ENCODE results near the gene POU3F4. TPM values are rescaled to one million over a fixed set of nuclear protein-coding genes. Genes with fewer than 3 reads are reported as not detected.
A peak's percentile ranks its signal among the peaks of the same experiment; 100 is the strongest.

Gene POU3F4
- total RNA-seq, 1 experiment from 2014 or later: not detected

DNA sequence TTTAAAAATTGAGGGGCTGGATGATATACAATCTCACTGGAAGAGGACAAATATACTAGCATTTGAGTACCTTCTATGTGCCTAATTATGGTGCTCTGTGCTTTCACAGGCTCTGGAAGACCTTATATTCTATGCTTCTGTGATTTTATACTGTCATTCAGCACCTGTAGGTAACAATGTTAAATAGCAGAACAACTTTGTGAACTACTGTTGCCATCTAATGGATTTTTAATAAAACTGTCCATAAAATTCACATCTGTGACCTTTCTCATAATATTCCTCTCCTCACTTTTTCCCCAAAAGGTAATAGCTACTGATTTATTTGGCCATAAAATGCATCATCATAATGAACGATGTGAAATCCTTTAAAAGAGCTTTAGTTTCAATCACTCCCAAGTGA lies 21.9 kb downstream of the POU3F4 start:
- Histone ChIP-seq H3F3A (ENCODE audit: low read length, unreplicated experiment) (no peaks in the 10 kb centered on the region), H3K27ac (ENCODE audit: low read length) (no peak overlapping the region), H3K9me2 (replicated peaks; ENCODE audit: low read length) (no peaks in the 10 kb centered on the region), H3K79me2 (ENCODE audit: low read length) (no peaks in the 10 kb centered on the region), H3K9me3 (ENCODE audit: low read length) (no peaks in the 10 kb centered on the region), H4K20me1 (ENCODE audit: low read length) (no peaks in the 10 kb centered on the region), H3K9ac (ENCODE audit: low read length) (no peak overlapping the region), H3K27me3 (ENCODE audit: low read length) (peaks cover 3% of the 10 kb centered on the region; the same call in 1 of the 2 replicates), H3K4me3 (ENCODE audit: low read length) (no peak overlapping the region), H3K4me1 (ENCODE audit: insufficient read depth, low read length) (no peaks in the 10 kb centered on the region), H3K36me3 (ENCODE audit: low read depth, low read length) (no peaks in the 10 kb centered on the region), H2AFZ (ENCODE audit: low read length) (no peak overlapping the region), H3K4me2 (ENCODE audit: low read length) (no peak overlapping the region)
- TF ChIP-seq EZH2 (IDR thresholded peaks at IDR 0.05; ENCODE audit: low read length, unreplicated experiment): no peak
- TF ChIP-seq, protein P1, sequence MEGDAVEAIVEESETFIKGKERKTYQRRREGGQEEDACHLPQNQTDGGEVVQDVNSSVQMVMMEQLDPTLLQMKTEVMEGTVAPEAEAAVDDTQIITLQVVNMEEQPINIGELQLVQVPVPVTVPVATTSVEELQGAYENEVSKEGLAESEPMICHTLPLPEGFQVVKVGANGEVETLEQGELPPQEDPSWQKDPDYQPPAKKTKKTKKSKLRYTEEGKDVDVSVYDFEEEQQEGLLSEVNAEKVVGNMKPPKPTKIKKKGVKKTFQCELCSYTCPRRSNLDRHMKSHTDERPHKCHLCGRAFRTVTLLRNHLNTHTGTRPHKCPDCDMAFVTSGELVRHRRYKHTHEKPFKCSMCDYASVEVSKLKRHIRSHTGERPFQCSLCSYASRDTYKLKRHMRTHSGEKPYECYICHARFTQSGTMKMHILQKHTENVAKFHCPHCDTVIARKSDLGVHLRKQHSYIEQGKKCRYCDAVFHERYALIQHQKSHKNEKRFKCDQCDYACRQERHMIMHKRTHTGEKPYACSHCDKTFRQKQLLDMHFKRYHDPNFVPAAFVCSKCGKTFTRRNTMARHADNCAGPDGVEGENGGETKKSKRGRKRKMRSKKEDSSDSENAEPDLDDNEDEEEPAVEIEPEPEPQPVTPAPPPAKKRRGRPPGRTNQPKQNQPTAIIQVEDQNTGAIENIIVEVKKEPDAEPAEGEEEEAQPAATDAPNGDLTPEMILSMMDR (conservative IDR thresholded peaks at IDR 0.05; ENCODE audit: low read depth, low read length): no peak
- no peak for TF ChIP-seq EZH2phosphoT487 (IDR thresholded peaks at IDR 0.05; ENCODE audit: borderline replicate concordance, low read length)
- intact Hi-C loops (cut with micrococcal nuclease): loop anchor here (2.0 kb wide), 1 partner anchor 61 kb away; no protein-coding TSS in a partner anchor
- DNase-seq (no peak), ATAC-seq (no peak)
- CTCF ChIA-PET: no interaction called here
- POLR2A ChIA-PET (ENCODE audit: unreplicated experiment): no interaction called here
- no TSS peak for BruUV-seq (replicated peaks)

DNA sequence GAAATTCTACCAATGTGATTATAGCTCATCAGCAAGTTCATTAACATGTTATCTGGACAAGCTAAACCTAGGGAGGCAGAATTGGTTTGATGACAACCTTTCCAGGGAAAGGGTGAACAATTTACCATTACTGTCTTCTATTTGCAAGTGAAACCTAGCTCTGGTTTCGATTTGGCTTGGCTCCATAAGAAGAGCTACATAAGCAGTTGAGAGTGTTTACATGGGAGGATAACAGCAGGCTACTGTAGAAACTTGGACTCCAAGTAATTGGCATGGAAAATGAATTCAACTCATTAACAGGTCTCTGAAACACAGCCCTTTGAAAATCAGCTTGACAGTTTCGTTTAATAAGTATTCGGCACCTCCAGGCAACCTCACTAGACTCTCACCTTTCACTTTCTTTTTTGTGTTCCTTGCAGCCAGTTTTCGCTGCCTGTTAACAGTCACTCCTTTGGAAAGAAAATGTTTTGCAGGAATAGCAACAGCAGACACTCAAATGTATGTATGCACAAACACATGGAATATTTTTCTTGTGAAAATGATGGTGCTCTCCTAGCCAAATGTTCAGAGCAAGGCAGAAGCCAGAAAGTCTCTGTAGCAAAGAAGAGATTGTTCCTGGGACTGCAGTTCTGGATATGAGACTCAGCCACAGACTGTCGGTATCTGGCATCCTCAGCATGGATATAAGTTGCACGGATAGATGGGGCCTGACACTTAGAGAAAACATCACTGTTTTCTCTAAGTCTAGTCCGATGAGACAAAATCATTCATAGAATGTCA lies 27.5 kb downstream of the POU3F4 start:
- Histone ChIP-seq H3K4me1 (ENCODE audit: insufficient read depth, low read length) (no peaks in the 10 kb centered on the region), H2AFZ (ENCODE audit: low read length) (0 out of 2 replicates have a peak overlapping the region, but pooled peaks have one; percentile 35), H3K4me2 (ENCODE audit: low read length) (peak overlapping the region; percentile 31), H3K9me3 (ENCODE audit: low read length) (no peaks in the 10 kb centered on the region), H3K27ac (ENCODE audit: low read length) (no peak overlapping the region), H4K20me1 (ENCODE audit: low read length) (no peaks in the 10 kb centered on the region), H3K27me3 (ENCODE audit: low read length) (peaks cover 3% of the 10 kb centered on the region; the same call in 1 of the 2 replicates), H3K4me3 (ENCODE audit: low read length) (peak overlapping the region; percentile 54), H3F3A (ENCODE audit: low read length, unreplicated experiment) (no peaks in the 10 kb centered on the region), H3K79me2 (ENCODE audit: low read length) (no peaks in the 10 kb centered on the region), H3K9ac (ENCODE audit: low read length) (no peak overlapping the region), H3K9me2 (replicated peaks; ENCODE audit: low read length) (no peaks in the 10 kb centered on the region), H3K36me3 (ENCODE audit: low read depth, low read length) (no peaks in the 10 kb centered on the region)
- ATAC-seq (no peak), DNase-seq (no peak)
- POLR2A ChIA-PET (ENCODE audit: unreplicated experiment): no interaction called here
- BruUV-seq (replicated peaks): no TSS peak
- CTCF ChIA-PET: no interaction called here
- TF ChIP-seq, protein P1 (conservative IDR thresholded peaks at IDR 0.05; ENCODE audit: low read depth, low read length): no peak
- no peak for TF ChIP-seq EZH2phosphoT487 (IDR thresholded peaks at IDR 0.05; ENCODE audit: borderline replicate concordance, low read length)
- no peak for TF ChIP-seq EZH2 (IDR thresholded peaks at IDR 0.05; ENCODE audit: low read length, unreplicated experiment)
- intact Hi-C loops (cut with micrococcal nuclease): no loop called here
